Activated naive CD8-positive, alpha-beta T cell treated with anti-CD3 and anti-CD28 coated beads, Interleukin-2, amount 50 U/mL, for 16 hours (primary cell): Measurements from ENCODE around the gene INPP5D.
"Not testable (repeated sequence)": the region's sequence is repeated elsewhere in the genome, so short reads cannot be mapped to it uniquely, and the experiment has no call there.

Source experiments
- DNase-seq: peaks from one replicate; pipeline ENCODE4 v3.0.0-alpha.2; 2020; ENCODE audit warnings: low read depth, low spot score

The INPP5D gene

DNA sequence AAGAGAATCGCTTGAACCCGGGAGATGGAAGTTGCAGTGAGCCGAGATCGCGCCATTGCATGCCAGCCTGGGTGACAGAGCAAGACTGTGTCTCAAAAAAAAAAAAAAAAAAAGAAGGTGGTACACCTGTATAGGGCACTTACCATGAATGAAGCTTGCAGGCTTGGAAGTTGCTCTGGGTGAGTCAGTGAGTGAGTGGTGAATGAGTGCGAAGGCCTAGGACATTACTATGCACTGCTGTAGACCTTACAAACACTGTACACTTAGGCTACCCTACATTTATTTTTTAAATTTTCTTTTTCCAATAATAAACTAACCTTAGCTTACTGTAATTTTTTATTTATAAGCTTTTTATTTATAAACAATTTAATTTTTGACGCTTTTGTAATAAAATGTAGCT is 113.0 kb downstream of the INPP5D start:
- no peak for DNase-seq

DNA sequence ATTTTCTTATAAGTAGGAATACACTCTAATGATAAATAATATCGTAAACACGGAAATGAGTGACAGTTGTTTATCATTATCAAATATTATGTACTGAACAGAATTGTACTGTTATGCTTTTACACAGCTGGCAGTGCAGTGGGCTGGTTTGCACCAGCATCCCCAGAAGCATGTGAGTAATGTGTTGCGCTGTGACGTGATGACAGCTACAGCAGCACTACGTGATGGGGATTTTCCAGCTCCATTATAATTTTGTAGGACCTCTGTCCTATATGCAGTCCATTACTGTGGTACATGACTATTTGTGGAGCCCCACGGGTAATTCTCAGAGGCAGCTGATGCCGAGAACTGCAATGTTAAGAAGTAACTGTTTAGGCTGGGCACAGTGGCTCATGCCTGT is 114.0 kb downstream of the INPP5D start:
- no peak for DNase-seq

DNA sequence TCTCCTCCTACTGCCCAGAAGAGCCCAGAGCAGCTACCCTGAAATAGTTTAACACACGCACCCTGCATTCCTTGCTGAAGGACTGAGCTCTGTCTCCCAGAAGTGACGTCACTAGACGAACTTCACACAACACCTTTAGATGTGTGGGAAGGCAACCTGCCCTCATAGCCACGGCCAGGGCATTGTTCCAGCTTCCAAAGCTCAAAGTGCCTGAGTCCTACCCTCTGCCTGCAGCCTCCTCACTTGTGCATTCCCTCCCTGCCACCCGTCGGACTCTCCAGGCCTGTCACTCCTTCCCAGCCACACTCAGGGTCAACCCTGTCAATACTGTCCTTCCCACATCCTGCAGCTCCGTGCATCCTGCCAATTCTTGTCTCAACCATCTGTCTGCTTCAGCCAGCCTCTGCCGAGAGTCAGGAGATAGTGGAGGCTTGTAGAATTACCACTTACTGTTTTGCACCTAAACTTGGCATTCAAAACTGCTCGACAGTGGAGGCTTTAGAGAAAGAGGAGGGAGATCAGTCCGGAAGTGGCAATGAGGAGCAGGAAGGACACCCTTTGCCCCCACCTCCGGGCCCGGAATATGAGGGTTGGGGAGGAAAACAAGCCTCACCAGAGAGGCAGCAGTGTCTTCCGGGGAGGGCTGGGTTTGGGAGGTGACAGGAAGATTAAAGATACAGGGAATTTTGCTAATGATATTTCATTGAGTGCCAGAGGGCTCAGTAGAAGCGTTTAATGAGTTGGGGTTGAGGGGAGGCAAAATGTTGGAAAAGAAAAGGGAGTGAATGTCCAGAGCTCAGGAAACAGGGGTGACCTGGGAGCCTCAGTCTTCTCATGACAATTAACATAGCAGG is 119.1 kb downstream of the INPP5D start:
- no peak for DNase-seq

DNA sequence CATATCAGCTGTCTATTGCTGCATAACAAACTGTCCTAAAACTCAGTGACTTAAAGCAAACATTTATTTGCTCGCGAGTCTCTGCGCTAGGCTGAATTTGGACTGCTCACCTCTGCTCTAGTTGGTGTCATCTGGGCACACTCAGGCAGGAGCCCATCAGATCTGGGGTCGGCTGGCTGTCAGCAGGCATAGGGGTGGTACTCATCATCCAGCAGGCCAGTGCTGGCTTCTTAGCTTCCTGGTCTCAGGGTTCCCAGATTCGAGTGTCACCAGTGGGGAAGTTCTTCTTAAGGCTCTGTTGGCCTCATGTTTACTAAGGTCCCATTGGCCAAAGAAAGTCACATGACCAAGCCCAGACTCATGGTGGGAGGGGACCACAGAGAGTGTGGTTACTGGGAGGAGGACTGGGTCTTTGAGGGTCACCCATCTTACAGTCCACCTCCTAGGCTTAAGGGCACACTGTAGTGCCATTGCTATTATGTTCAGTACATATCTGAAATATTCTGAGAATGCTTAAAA is 119.8 kb downstream of the INPP5D start:
- no peak for DNase-seq

DNA sequence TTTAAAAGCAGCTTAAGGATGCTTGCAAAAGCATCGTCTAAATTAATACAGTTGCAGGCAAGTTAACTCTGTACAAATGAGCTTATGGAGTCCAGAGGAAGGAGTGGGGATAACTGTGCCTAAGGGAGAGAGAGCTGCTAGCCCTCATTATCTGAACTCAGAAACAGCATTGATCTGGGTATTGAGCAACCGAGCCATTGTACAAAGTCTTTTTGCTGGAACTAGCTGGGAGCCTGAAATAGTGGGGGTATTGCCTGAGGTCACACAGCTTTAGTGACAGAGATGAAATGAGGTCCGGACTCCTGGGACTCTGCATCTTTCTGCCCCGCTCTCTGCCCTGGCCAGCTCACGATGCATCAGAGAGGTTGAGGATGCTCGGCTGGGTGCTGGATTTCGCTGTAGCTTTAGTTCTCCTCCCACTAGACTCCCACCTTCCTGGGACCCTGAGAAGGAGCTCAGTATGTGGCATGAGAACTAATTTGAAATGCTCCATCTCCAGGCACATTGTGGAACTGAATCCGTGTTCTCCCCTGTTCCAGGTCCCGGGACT is 123.8 kb downstream of the INPP5D start:
- DNase-seq: no peak

DNA sequence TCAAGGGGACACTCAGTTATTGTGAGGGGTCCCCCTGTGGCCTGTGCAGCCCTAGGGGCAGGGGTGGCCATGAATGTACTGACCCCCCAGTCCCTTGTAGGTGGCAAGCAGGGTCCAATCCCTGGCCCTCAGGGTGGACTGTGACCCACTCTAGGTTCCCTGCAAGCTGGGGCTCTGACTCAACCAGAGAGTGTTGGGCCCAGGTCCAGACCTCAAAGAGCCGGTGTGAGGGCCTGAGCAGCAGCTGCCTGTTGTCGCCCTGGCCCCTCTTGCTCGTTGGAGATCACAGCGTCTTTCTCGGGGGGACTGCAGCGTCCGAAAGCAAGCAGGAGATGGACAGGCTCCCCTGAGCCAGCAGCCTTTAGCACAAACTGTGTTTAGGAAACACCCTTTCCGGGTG is 124.5 kb downstream of the INPP5D start:
- DNase-seq: no peak

DNA sequence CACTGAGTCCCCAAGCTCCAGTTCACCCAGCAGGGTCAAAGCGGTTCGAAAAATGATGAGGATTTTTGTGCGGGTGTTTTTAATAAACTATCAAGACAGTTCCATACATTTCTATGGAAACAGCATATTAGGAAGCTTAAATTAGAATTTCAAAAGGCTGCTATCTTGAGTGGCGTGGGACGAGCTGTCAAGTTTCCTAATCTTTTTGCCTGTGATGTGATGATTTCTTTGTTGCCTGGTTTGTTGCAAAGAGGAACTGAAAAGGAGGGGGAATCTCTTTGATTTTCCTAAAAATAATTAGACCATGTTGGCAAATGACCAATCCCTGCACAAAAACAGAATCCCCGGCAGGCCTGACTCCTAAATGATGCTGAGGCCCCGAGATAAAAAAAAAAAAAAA is 125.2 kb downstream of the INPP5D start:
- DNase-seq: no peak

DNA sequence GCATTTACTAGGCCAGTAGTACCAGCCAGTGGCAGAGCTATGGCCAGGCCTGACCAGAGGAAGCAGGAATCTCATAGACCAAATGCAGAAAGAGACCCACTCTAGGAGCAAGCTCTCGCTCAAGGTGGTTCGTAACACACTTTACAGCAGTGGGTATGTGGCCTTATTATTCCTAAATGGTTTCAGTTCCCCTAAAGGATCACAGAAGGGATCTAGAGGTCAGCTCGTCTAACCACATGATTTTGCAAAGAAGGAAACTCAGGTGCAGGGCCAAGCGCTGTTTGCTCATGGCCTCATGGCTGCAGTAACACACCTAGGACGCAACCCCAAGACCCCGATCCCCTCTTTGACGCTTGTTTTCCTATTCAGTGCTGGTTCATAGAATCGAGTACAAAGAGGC is 125.8 kb downstream of the INPP5D start:
- DNase-seq: no peak

DNA sequence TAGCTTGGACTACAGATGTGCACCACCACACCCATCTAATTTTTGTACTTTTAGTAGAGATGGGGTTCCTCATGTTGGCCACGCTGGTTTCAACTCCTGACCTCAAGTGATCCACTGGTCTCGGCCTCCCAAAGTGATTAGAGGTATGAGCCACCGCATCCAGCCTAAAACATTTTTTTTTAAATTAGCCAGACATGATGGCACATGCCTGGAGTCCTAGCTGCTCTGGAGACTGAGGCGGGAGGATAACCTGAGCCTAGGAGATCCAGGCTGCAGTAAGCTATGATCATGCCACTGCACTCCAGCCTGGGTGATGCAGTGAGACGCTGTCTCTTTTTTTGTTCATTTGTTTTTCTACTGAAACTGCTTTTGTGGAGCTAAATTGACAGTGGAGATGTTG is 126.7 kb downstream of the INPP5D start:
- DNase-seq: no peak

DNA sequence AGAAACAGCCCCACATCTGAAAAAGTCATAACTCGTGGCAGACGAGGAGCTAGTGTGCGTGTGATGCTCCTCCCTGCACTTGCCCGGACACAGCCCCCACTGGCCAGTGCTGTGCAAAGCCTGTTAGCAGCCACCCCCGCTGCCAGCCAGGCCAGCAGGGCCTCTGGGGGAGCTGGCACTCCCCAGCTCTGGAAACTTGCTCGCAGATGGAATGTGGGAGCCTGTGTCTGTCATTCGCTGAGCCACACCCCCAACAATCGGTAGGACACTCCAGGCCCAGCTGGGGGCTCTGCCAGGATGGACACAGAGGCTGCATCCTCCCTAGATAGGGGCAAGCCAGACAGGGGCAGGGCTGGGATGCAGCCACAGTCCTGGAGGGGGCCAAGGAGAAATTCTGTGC is 128.9 kb downstream of the INPP5D start:
- DNase-seq: no peak

DNA sequence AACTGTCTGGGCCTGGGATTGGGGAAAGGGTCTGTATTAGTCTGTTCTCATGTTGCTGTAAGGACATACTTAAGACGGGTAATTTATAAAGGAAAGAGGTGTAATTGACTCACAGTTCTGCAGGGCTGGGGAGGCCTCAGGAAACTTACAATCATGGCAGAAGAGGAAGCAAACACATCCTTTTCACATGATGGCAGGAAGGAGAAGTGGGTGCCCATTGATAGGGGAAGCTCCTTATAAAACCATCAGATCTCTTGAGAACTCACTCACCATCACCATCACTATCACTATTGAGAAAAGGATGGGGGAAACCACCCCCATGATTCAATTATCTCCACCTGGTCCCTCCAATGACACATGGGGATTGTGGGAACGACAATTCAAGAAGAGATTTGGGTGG is 130.9 kb downstream of the INPP5D start:
- not testable (repeated sequence) for DNase-seq

DNA sequence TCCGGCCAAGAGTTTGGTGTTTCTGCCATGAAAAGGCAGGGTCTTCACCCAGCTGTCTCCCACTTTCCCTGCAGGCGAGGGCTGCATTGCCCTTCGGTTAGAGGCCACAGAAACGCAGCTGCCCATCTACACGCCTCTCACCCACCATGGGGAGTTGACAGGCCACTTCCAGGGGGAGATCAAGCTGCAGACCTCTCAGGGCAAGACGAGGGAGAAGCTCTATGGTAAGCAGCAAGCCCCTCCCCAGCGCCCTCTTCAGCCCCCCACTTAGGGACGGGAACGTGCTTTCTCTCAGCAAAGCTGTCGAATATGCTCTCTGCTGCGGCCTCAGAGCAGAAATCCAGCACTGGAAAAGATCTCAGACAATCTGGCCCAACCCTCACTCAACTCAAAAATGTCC is 133.6 kb downstream of the INPP5D start:
- DNase-seq: no peak

DNA sequence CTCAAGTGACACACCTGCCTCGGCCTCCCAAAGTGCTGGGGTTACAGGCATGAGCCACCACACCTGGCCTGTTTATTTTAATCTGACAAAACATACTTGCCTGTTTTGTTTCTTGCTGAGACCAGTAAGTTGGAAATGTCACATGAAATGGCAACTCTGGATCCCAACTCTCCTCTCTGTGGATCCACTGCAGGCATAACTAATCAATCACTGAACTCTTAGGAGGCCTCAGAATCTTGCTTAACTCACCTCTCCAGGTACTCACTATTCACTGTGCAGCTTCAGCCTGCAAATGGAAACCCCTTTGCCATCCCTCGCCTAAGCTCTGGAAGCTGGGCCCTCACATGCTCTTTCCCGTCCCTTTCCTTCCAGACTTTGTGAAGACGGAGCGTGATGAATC is 134.9 kb downstream of the INPP5D start:
- DNase-seq: no peak

DNA sequence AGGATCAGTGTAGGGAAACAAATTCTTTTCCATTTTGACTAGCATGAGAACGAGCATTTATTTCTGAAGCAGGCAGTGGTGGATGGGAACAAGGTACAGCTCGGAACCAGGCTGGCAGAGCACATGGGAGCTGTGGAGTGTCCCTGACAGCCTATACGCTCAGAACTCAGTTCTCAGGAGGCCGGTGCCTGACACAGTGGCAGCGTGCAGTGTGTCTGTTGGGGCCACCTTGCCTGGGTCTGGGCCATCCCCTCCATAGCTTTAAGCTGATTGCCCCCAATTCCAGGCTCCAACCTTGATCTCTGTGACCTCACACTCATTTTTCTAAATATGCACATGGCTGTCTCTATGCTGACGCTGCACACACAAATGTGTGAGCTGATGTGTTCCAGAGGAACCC is 136.9 kb downstream of the INPP5D start:
- no peak for DNase-seq

DNA sequence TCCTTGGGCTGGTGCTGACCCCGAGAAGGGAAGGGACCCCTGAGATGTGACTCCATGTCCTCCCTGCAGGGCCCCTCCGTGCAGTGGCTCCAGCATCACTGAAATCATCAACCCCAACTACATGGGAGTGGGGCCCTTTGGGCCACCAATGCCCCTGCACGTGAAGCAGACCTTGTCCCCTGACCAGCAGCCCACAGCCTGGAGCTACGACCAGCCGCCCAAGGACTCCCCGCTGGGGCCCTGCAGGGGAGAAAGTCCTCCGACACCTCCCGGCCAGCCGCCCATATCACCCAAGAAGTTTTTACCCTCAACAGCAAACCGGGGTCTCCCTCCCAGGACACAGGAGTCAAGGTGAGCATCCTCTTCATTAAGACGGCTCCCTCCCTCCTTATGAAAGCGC is 137.9 kb downstream of the INPP5D start:
- DNase-seq: no peak

DNA sequence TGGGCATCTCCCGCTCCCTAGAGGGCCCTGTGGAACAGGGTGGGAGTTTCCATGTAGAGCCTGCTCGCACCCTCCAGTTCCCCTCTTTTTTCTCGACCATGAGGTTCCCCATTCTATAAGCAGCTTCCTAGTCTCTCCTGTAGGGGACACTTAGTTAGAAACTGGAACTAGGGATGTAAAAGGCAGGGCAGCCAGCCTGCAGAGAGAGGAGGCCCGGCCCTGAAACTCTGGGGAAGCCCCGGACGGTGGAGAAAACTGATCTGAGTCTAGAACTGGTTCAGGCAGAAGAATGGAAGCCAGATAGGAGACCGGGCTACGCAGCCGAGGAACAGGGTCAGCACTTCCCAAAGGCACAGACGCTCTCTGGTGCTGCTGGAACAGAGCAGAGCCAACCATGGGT is 139.7 kb downstream of the INPP5D start:
- no peak for DNase-seq

DNA sequence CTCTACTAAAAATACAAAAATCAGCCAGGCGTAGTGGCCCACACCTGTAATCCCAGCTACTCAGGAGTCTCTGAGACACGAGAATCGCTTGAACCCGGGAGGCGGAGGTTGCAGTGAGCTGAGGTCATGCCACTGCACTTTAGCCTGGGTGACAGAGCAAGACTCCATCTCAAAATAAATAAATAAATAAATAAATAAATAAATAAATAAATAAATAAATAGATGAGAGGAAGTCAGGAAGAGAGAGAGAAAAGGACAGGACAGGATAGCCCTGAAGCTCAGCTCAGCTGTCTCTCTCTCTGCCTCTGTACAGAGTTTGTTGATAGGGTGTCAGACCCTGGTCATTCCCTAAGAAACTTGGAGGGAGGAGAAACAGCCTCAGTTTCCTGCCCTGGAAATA is 140.6 kb downstream of the INPP5D start:
- not testable (repeated sequence) for DNase-seq

DNA sequence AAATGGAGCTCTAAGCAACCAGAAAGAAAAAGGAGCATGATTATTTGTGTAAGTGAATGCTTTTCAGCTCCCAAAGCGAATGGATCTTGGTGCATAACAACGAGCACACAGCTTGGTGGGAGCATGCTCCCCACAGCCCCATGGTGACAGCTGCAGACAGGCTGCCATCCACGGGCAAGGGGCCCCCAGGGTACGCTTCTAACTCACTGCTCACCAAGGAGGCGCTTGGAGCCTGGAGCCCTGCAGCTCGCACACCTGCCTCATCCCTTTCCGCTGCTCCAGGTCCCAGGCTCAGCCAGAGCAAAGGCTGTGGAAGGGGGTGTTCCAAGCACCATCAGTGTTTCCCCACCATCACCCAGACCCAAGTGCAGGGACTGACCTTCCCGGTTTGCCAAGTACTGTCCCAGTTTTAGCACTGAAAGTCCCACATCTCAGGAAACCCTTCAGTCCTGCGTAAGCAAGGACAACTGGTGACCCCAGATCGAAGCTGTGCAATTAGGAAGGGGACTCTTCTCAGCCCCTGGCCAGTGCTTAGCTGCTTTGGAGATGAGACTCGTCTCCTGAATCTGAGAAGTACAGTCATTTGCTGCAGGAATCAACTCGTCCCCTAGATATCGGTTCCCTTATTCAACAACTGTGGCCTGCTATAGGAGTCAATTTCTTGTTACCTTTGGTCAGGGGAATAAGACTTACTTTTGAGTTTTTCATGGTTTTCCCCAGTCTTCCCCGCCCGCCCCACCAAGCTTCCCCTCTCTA is 141.3 kb downstream of the INPP5D start:
- no peak for DNase-seq

DNA sequence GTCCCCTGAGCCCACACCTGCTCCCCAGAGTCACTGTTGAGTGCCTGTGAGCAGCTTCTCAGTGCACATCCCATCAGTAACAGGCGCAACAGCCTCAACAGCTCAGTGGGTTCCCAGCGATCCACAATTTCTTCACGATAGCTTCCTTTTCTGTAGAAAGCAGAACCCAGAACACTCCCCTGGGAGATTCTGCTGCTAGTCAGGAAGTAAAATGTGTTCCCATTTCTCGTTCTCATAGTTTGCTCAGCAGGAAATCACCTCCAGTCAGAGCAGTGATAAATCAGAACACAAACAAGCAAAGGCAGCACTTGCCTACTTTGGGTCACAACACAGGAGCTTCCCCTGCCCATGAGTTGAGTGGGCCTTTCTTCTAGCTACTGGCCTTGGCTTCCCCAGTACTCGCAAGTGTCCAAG is 142.4 kb downstream of the INPP5D start:
- no peak for DNase-seq

DNA sequence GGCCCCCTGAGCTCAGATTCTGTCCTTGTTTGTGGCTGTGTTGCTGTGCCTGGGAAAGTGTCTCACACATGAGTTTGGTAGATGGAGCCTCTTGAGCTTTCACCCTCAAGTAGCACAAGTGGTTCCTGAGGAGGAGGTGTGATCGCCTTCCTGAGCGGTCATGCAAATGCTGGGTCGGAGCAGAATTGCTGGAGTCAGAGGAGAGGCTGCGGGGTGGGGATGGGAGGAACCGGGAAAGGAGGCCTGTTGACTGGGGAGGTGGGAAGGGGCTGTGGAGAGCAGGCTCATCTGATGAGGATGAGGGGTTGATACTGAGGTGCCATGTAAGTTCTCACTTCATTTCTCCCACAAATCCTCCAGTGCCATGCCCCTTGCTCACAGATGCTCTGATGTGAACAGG is 142.9 kb downstream of the INPP5D start:
- DNase-seq: no peak

DNA sequence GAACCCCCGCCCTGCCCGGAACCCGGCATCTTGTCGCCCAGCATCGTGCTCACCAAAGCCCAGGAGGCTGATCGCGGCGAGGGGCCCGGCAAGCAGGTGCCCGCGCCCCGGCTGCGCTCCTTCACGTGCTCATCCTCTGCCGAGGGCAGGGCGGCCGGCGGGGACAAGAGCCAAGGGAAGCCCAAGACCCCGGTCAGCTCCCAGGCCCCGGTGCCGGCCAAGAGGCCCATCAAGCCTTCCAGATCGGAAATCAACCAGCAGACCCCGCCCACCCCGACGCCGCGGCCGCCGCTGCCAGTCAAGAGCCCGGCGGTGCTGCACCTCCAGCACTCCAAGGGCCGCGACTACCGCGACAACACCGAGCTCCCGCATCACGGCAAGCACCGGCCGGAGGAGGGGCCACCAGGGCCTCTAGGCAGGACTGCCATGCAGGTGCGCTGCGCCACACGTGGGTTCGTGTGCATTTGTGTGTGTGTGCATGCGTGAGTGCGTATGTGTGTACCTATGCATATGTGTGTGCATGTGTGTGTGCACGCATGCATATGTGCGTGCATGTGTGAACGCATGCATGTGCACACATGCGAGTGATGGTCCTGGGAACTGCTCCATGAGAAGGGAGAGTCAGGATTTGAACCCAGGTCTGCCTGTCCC is 144.3 kb downstream of the INPP5D start:
- DNase-seq: no peak
